Measurements from ENCODE around the gene PCDHA1.
"Not testable (repeated sequence)": the region's sequence is repeated elsewhere in the genome, so short reads cannot be mapped to it uniquely, and the experiment has no call there.

The PCDHA1 gene

GRCh38 chr5:140840978-140841962, 55.3 kb downstream of the PCDHA1 start, which contains the start of gene PCDHA8:
PCDHA8 (plus strand) TSS chr5:140841187; CDS start chr5:140841322, 135 bp downstream.
- Histone ChIP-seq H3K9ac (ENCODE audit: low read depth, low read length, poor library complexity, severe bottlenecking) (no peak within 1 kb of the TSS), H3K79me2 (ENCODE audit: insufficient read depth, low read length) (no peaks in the 10 kb centered on the region), H3K9me3 (ENCODE audit: insufficient read depth, low read depth, low read length) (no peaks in the 10 kb centered on the region), H3K4me3 (ENCODE audit: low read length, poor library complexity, severe bottlenecking) (no peak within 1 kb of the TSS), H2AFZ (ENCODE audit: low read length) (no peak within 1 kb of the TSS), H3F3A (ENCODE audit: low read depth) (no peaks in the 10 kb centered on the region), H3K4me1 (ENCODE audit: insufficient read depth, low read length, poor library complexity, severe bottlenecking) (no peaks in the 10 kb centered on the region), H4K20me1 (ENCODE audit: insufficient read depth, low read length, poor library complexity, severe bottlenecking) (no peaks in the 10 kb centered on the region), H3K4me2 (ENCODE audit: low read depth, low read length, poor library complexity, severe bottlenecking) (no peak within 1 kb of the TSS), H3K36me3 (ENCODE audit: insufficient read depth, low read length) (no peaks in the 10 kb centered on the region), H3K9me2 (replicated peaks; ENCODE audit: low read depth, low read length) (no peaks in the 10 kb centered on the region), H3K27me3 (ENCODE audit: insufficient read depth, low read length, poor library complexity, severe bottlenecking) (no peaks in the 10 kb centered on the region)
- peak; percentile 60 for TF ChIP-seq CTCF (conservative IDR thresholded peaks at IDR 0.05; ENCODE audit: low read length)
- no peak for TF ChIP-seq EZH2phosphoT487 (IDR thresholded peaks at IDR 0.05; ENCODE audit: borderline replicate concordance)

- Histone ChIP-seq H3K4me2 (ENCODE audit: low read depth, low read length, poor library complexity, severe bottlenecking) (no peak overlapping the region), H4K20me1 (ENCODE audit: insufficient read depth, low read length, poor library complexity, severe bottlenecking) (no peaks in the 10 kb centered on the region), H3K79me2 (ENCODE audit: insufficient read depth, low read length) (no peaks in the 10 kb centered on the region), H3K4me3 (ENCODE audit: low read length, poor library complexity, severe bottlenecking) (no peak overlapping the region), H2AFZ (ENCODE audit: low read length) (no peak overlapping the region), H3F3A (ENCODE audit: low read depth) (no peaks in the 10 kb centered on the region), H3K9ac (ENCODE audit: low read depth, low read length, poor library complexity, severe bottlenecking) (no peak overlapping the region), H3K36me3 (ENCODE audit: insufficient read depth, low read length) (no peaks in the 10 kb centered on the region), H3K9me3 (ENCODE audit: insufficient read depth, low read depth, low read length) (no peaks in the 10 kb centered on the region), H3K9me2 (replicated peaks; ENCODE audit: low read depth, low read length) (no peaks in the 10 kb centered on the region), H3K4me1 (ENCODE audit: insufficient read depth, low read length, poor library complexity, severe bottlenecking) (no peaks in the 10 kb centered on the region), H3K27me3 (ENCODE audit: insufficient read depth, low read length, poor library complexity, severe bottlenecking) (no peaks in the 10 kb centered on the region)
- TF ChIP-seq CTCF (conservative IDR thresholded peaks at IDR 0.05; ENCODE audit: low read length) (no peak), EZH2phosphoT487 (IDR thresholded peaks at IDR 0.05; ENCODE audit: borderline replicate concordance) (no peak)
These were observed 57.1 kb downstream of the PCDHA1 start for GRCh38 chr5:140842798-140843733.

GRCh38 chr5:140848139-140849102, 62.5 kb downstream of the PCDHA1 start, which contains the start of gene PCDHA9:
PCDHA9 (plus strand) TSS chr5:140848382; CDS start chr5:140848496, 114 bp downstream.
- not testable (repeated sequence) for H3F3A ChIP-seq (ENCODE audit: low read depth); H3K36me3 ChIP-seq (ENCODE audit: insufficient read depth, low read length); H3K4me3 ChIP-seq (ENCODE audit: low read length, poor library complexity, severe bottlenecking); H3K9me2 ChIP-seq (replicated peaks; ENCODE audit: low read depth, low read length); H2AFZ ChIP-seq (ENCODE audit: low read length); H3K9ac ChIP-seq (ENCODE audit: low read depth, low read length, poor library complexity, severe bottlenecking); H3K9me3 ChIP-seq (ENCODE audit: insufficient read depth, low read depth, low read length); H3K79me2 ChIP-seq (ENCODE audit: insufficient read depth, low read length); H3K27me3 ChIP-seq (ENCODE audit: insufficient read depth, low read length, poor library complexity, severe bottlenecking); H3K4me2 ChIP-seq (ENCODE audit: low read depth, low read length, poor library complexity, severe bottlenecking); H4K20me1 ChIP-seq (ENCODE audit: insufficient read depth, low read length, poor library complexity, severe bottlenecking); H3K4me1 ChIP-seq (ENCODE audit: insufficient read depth, low read length, poor library complexity, severe bottlenecking)

- H3K4me1 ChIP-seq (ENCODE audit: insufficient read depth, low read length, poor library complexity, severe bottlenecking); H3K9me3 ChIP-seq (ENCODE audit: insufficient read depth, low read depth, low read length); H3K4me3 ChIP-seq (ENCODE audit: low read length, poor library complexity, severe bottlenecking); H3K9me2 ChIP-seq (replicated peaks; ENCODE audit: low read depth, low read length); H3K27me3 ChIP-seq (ENCODE audit: insufficient read depth, low read length, poor library complexity, severe bottlenecking); H3K79me2 ChIP-seq (ENCODE audit: insufficient read depth, low read length); H2AFZ ChIP-seq (ENCODE audit: low read length); H4K20me1 ChIP-seq (ENCODE audit: insufficient read depth, low read length, poor library complexity, severe bottlenecking); H3K4me2 ChIP-seq (ENCODE audit: low read depth, low read length, poor library complexity, severe bottlenecking); H3K9ac ChIP-seq (ENCODE audit: low read depth, low read length, poor library complexity, severe bottlenecking); H3F3A ChIP-seq (ENCODE audit: low read depth); H3K36me3 ChIP-seq (ENCODE audit: insufficient read depth, low read length): not testable (repeated sequence)
These were observed 64.1 kb downstream of the PCDHA1 start for GRCh38 chr5:140849831-140850634.

All from Loucy (cell line).